NB4 (cell line): ENCODE measurements around the gene NBR1.
"Not testable (repeated sequence)": the region's sequence is repeated elsewhere in the genome, so short reads cannot be mapped to it uniquely, and the experiment has no call there.

Source experiments
- POLR2A ChIP-seq: IDR thresholded peaks from 2 replicates; pipeline ENCODE4 v1.6.1; 2011; ENCODE audit warnings: mild to moderate bottlenecking; ENCODE audit not compliant: insufficient read length; ENCODE audit errors: extremely low read depth
- TF ChIP-seq, protein P1 (sequence below): IDR thresholded peaks from one replicate; pipeline ENCODE4 v1.5.1; 2012; ENCODE audit warnings: low read depth, low read length
- TF ChIP-seq, protein P2 (sequence below): IDR thresholded peaks from 2 replicates; pipeline ENCODE4 v1.6.1; 2011; ENCODE audit warnings: low read depth, low read length

GRCh38 chr17:43186656-43187055, 15.6 kb downstream of the NBR1 start:
- TF ChIP-seq, protein P1, sequence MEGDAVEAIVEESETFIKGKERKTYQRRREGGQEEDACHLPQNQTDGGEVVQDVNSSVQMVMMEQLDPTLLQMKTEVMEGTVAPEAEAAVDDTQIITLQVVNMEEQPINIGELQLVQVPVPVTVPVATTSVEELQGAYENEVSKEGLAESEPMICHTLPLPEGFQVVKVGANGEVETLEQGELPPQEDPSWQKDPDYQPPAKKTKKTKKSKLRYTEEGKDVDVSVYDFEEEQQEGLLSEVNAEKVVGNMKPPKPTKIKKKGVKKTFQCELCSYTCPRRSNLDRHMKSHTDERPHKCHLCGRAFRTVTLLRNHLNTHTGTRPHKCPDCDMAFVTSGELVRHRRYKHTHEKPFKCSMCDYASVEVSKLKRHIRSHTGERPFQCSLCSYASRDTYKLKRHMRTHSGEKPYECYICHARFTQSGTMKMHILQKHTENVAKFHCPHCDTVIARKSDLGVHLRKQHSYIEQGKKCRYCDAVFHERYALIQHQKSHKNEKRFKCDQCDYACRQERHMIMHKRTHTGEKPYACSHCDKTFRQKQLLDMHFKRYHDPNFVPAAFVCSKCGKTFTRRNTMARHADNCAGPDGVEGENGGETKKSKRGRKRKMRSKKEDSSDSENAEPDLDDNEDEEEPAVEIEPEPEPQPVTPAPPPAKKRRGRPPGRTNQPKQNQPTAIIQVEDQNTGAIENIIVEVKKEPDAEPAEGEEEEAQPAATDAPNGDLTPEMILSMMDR, result not testable (repeated sequence)
- TF ChIP-seq POLR2A, result not testable (repeated sequence)
- TF ChIP-seq, protein P2, sequence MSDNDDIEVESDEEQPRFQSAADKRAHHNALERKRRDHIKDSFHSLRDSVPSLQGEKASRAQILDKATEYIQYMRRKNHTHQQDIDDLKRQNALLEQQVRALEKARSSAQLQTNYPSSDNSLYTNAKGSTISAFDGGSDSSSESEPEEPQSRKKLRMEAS, result not testable (repeated sequence)
